SHP77 (cell line): ENCODE results near the gene PCDH9.
A peak's percentile ranks its signal among the peaks of the same experiment; 100 is the strongest.

Experiments used
- DNase-seq, 2 experiments: peaks; one replicate each; lab custom pipeline; 2025; lab: John Stamatoyannopoulos, UW

Gene PCDH9

DNA sequence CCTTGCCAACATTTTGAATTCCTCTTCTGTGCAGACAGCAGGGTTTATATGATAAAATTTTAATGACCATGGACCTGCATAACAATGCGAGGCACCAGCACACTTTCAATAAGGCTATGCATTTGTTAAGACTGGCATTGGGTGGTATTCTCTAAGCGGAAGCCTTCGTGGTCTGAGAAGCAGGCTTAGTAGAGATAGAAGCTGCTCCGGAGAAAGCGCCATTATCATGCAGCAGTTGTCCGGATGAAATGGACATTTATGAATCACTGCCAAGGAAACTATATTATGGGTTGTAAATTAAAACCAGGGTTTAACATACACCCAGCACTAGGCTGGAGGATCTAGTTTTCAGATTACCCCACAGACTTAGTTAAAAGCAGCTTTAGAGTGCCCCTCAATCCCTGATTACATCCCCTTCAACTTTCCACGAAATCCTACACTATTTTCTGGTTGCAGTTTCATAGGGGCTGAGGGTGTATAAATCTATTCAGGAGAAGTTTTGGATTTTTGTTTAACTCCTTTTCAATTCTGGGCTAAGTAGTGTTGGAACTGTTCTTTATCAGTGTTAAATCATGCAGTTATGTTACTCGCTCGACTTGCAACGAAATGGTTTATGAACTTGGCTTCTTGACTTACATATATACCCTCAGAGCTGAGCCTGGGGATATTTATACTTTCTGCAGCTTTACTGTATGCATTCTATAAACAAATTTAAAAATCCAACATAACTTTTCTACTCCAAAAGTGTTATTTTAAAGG, 193.3 kb downstream of the PCDH9 start:
- DNase-seq = no peak

DNA sequence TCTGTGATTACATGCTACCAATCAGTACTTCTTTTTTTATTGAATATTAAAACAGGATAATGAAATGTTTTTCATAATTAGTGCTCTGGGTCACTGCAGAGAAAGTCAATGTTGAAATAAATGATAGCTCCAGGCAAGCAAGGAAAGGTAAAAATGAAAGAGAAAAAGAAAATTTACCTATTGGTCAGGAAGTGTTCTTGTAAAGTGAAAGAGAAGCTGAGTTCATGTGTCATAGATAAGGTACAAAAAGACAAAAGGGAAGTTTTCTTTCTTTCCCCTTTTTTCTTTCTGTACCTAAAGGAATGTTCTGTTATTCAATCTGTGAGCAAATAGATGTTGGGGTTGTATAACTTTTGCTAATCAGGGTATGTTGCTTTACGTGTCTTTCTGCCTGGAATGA, 197.0 kb downstream of the PCDH9 start:
- no peak for DNase-seq

DNA sequence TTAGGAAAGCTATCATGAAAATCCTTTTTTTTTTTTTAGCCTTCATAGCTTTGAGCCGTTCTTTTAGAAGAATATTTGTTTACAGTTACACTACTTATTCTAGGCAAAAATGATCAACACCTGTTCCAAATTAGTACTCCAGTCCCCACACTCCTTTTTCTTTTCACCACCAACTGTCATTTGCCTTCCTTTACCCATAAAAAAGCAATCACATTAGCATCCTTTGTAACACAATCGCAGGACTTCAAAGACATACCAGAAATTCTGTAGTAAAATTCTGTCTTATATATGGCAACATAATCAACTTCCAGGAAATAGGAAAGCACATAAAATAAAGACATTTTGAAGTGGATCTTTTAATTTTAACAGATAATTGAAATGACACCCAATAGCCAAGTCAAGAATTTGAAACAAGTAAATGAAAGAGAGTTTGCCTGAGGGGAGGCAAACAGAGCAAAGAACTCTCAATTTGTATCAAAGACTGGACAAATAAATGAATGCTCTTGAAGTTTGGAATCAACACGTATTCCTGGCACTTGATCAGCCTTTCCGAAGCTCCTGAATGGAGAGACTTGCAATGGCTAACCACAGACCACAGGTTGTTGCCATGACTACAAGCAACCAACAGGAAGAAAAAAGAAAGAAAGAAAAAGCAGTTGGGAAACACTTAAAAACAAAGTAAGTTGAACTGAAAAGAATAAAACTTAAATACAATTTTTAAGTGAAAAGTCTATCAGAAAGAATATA, 206.8 kb downstream of the PCDH9 start:
- DNase-seq = no peak

DNA sequence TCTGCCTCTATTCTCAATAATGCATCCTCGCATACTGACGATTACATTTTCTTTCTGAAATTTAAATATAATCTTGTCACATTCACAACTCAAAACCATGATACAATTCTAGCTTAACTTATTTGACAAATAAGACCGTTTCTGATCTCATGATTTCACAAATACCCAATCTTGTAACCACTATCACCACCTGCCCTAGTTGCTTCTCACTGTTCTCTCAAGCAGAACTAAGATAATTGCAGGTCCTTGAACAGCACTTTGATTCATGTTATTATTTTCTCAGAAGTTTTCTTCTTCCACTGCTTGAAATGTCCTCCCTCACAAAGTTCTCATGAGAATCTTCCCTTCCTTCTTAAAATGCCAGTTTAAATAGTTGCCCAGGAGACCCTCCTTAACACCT, 211.4 kb downstream of the PCDH9 start:
- no peak for DNase-seq

DNA sequence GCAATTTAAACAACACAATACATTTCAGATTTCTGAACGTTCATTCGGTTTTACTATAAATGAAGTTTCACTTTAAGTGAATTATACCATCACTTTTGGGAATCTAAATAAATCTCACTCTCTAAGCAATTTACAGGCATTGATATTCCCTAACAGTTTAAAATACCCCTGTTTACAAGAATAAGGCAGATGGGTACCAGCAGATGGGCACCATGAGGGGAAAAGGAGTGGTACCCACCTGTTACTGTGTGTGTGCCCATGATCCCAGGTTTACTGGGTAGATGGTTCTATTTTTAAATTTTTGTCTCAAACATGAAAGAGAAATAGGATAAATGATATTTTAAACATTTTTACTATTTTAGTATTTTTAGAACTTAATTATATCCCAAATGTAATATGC, 212.9 kb downstream of the PCDH9 start:
- no peak for DNase-seq

DNA sequence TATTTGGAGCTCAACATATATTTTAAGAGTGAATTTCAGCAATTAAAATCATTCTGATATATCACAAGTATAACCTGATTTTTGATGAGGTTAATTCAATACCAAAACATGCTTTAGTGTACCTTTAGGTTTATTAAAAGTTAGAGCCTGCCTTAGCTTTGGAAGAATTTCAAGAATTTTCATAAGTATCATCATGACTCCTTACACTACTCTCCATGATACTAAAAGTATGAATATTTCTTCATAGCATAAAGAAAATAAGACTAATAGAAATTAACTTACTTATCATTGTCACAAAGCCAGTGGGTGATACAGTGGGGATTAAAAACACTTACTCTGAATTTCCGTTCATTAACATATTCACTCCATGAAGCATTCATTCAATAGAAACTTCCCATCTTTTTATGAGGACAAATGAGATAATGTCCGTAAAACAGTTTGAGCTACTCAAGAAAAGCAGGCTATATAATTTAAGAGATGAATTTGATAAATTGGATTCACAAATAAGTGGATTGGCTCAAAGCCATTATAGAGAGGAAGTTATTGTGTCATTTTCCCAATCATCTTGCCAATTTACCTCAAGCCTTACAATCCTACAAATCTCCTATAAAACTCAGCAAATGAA, 214.0 kb downstream of the PCDH9 start:
- DNase-seq = no peak

DNA sequence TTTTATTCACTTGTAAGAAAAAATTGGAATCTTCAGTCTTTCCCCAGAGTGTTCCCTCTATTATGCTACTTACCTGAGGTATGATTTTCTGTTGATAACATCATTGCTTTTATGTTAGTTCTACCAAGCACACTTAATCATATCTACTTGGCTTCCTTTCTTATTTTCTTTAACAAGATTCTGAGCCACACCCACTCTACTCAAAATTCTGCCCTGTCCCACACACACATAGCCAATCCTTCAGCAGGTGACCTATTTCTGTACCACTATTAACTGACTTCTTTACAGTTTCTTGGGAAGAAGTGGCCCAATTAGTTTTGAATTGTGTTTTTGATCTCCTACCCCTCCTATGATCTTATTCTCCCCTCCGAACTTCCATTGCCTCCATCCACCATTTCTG, 215.7 kb downstream of the PCDH9 start:
- no peak for DNase-seq

DNA sequence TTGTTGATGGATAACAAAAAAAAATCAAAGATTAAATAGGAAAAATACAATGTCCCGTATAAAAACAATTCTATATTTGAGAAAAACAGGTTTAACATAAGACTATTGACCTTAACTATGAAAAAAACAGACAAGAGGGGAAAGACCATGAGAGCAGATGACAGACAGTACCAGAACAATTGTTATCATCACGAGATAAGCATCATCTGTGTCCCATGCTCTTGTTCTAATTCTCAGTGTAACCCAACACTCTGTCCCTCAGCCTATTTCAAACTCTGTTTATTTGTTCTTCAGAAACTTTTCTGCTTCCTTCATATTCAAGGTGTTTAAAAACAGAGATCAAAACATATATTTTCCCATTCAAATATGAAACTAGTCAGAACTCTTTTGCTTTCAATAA, 216.4 kb downstream of the PCDH9 start:
- no peak for DNase-seq

DNA sequence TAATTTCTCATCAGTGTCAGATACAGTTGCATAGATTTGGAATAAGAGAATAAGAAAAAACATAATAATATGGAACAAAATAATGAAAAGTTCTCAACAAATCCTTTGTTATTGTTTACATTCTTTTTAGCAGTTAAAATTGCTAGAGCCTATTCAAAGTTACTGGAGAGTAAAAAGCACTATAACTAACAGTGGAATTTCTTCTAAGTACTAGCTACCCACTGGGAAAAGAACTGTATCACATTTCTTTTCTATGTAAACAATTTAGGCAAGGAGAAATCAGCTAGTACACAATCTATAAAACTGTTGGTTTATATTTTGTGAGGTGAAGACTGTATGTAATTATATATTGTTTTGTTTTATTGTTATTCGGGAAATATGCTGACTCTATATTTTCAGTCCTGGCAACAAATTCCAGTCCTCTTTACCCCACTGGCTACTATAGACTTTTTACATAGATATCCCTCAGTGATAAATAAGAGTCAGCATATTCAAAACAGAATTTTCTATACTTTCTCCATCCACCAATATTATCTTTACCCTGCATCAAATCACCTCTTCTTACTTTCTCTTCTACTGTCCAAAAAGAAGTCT, 222.0 kb downstream of the PCDH9 start:
- DNase-seq = no peak

DNA sequence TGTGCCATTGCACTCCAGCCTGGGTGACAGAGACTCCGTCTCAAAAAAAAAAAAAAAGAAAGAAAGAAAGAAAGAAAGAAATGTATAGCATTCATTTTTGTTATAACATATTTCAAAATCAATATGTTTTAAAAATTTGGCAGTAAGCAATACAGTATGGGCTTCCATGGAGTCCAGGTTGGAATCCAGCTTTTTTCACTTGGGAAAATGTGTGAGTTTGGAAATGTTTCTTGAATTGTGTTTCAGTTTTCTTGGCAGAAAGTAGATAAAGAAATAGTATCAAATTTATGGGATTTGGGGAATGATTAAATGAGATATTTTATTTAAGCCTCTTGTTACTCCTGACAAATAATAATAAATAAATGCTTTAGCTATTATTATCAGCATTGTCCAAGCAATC, 225.6 kb downstream of the PCDH9 start:
- no peak for DNase-seq

DNA sequence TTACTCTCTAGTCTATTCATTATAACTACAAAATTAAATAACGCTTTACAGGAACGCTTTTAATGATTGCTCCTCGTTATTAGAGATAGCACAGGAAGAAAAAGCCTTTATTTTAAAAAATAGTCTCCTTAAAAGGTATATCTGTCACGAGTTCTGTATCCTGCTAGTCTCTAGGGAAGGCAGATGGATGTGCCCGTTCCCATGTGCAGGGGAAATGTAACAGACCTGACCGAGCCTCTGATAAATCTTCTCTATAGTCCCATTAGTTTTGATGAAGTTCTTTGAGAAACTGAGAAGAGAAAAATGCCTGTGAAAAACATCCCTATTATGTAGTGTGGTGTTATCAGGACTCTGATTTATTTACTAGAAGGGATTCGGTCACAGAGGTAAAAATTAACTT, 226.4 kb downstream of the PCDH9 start:
- no peak for DNase-seq

DNA sequence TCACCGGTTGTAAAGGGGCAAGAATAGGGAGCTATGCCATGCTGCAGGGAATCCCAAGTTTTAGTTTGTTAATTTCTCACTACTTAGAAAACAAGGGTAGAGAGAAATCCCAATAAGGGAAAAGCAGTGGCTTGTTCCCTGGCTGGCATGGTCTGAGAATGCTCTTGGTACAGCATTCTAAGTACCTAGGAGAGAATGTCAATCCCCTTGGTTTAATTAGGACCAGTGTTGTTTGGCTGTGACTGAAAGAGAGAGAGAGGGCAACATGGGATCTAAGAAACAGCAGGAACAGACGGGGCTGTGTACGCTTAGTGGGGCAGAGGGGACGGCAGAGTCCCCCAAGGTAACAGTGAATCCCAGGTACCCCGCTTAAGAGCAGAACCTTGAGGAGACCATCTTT, 228.8 kb downstream of the PCDH9 start:
- no peak for DNase-seq

DNA sequence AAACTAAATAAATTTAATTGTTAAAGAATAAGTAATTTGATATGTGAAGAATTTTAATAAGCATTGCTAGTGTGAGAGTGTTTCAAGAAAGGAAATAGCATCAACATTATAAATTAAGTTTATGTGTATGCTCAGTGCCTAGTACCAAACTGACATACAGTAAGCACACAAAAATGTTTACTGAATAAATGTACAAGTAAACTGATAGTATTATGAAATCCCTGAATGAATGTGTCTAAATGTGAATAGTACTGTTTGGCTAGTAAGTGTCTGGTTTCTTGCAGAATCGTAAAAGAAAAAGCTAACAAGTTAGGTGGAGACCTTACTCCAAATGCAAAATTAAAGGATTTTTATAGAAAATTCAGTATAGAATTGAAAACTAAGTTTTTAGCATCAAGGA, 233.6 kb downstream of the PCDH9 start:
- DNase-seq = no peak

DNA sequence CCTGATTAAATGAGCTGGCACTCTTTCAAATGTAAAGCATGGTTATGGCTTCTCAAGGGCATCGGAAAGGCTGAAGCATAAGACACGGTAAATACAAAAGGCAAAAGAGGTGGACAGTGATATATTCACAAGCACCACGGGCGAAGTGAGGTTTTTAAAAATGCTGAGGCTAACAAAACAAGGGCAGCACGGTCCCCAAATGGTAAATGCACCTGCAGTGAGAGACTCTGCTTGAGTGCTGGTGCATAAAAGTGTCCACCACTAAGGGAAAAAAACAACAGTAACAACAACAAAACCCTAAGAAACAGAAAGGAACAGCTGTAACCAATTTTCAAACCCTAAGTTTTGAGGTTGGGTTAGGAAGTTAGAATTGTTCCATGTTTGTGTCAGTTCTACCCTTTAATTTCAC, 234.9 kb downstream of the PCDH9 start:
- DNase-seq = peak; percentile 17 to 45

DNA sequence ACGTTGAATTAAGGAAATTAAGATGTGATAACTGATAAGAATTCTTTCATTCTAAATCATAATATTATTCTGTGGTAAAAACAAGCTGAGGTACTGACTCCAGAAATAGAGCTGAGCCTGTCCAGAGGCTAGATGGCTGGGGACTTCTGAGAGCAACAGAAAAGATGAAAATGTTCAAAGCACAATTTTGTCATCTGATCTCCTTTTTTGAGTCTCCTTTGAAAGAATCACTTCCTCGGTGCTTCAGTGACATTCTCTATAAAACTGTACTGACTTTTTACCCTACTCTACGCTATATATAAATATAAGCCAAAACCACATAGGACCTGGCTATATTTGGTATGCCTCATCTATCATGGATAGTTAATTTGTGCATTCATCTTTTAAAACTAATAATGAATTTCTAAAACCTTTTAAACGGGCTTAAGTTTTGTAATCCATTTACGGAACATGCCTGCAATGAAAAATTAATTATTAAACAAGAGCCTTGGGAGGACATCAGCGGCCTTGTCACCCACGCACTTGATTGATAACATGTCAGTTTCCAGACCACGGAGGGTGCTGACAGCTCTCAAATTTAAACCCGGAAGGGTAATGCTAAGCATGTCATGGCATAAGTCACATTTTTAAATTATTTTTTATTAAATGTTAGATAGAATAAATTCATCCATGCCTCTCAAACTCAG, 235.5 kb downstream of the PCDH9 start:
- peak in 1 of 2 experiments; percentile 28 for DNase-seq

DNA sequence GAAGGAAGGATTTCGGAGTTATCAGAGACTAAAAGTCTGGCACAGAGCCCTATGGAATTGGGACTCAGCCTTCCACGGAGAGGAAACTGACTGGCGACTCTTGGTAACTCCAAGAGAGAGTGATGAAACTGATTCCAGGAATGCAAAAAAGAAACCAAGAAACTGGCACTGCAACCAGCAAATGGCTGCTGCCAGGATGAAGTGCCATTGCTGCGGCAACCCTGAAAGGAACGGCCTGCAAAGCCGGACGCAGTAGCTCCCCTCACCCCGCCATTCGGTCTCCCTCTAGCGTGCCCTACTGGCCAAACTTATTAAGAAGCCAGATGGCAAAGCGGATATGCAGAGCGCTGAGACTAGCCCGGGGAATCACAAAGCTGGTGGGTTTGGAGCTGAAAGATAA, 236.0 kb downstream of the PCDH9 start:
- DNase-seq = peak; percentile 88 to 90

DNA sequence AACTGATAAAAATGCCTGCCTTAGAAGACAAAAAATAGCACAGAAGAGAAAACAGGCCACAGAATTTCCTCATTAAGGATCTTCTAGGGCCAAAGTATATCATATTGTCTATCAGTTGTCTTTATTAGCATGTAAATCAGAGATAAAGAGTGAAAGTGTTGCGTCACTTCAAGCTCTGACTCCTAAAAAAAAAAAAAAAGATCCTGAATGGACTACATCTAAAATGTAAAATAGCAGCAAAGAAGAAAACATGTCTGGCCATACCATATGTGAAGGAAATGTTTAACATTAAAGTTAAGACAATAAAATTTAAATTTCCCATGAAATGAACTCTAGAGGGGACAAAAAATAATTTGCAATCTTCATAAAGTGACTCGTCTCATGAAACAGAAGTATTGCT, 237.4 kb downstream of the PCDH9 start:
- no peak for DNase-seq

DNA sequence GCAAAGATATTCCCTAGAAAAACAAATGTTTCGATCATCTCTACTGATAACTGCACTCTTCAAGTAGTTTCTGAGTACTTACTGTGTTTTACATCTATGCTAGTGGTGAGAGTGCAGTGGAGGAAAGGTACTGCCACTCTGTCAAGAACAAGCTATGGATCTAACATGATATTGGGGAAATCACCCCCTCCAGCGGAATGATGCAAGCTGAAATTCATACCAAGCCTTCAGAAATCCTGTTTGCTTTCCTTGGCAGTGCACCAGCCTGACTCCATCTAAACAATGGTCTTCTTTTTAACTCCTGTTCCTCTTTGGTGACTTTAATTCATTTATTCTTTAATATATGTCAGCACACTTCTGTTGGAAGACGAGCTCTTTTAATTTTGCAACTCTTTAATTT, 238.0 kb downstream of the PCDH9 start:
- peak; percentile 77 for DNase-seq

DNA sequence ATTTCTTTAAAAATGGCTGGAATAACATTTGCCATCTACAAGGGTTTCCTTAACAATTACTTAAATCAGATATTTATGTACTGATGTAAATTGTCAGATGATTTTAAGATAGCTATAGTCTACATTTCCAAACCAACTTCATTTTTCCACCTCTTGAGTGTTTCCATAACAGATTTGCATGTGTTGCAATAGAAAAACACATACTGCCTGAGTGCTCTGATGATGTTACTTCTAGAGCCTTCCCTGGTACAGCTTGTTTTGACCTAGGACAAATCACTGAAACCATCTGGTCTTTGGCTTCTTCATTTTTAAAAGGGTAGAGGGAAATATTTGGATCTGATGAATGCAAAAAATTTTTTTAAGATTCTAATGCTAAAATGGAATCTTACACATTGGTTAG, 245.9 kb downstream of the PCDH9 start:
- no peak for DNase-seq

DNA sequence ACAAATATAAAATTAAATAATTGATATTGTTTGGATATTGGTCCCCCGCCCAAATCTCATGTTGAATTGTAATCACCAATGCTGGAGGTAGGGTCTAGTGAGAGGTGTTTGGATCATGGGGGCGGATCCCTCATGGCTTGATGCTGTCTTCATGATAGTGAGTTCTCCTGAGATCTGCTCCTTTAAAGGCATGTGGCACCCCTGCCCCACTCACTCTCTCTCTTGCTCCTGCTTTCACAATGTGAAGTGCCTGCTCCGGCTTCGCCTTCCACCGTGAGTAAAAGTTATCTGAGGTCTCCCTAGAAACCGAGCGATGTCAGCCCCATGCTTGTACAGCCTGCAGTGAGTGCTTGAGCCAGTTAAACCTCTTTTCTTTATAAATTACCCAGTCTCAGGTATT, 248.2 kb downstream of the PCDH9 start:
- no peak for DNase-seq

DNA sequence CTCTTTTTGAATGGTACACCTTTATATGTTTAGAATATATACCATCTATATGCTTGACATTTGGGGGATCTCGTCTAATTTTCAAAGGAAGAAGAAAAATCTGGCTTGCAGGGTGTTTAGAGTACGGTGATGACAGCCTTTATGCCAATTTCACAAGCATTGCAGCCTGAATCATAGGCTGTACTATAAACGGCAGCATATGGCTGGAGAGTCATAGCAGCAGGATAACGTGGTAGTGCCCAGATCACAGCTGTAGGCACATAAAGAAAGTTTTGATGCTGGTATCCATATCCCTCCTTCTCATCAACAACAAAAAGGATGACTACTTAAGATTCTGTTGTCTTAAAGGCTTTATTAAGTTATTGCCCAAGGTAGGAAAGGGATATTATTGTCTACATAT, 253.0 kb downstream of the PCDH9 start:
- peak; percentile 15 to 44 for DNase-seq

DNA sequence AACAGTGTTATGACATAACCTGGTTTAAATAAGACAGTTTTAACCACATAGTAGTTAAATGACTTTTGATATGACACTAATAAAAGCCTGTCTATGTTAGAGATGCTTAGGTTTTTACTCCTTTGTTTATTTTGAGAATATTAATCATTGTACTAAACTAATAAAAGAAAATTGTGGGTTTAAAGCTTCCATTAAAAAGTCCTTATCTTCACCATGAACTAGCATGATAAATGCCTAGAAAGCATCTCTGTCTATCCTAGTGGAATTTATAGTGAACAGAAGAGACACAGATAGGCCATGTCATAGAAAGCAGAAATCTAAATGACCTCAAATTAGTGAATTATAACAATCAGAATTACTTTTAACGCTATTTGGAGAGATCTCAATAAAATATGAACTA, 255.2 kb downstream of the PCDH9 start:
- no peak for DNase-seq
